ENCODE data around the gene TMED9.

Gene TMED9

DNA sequence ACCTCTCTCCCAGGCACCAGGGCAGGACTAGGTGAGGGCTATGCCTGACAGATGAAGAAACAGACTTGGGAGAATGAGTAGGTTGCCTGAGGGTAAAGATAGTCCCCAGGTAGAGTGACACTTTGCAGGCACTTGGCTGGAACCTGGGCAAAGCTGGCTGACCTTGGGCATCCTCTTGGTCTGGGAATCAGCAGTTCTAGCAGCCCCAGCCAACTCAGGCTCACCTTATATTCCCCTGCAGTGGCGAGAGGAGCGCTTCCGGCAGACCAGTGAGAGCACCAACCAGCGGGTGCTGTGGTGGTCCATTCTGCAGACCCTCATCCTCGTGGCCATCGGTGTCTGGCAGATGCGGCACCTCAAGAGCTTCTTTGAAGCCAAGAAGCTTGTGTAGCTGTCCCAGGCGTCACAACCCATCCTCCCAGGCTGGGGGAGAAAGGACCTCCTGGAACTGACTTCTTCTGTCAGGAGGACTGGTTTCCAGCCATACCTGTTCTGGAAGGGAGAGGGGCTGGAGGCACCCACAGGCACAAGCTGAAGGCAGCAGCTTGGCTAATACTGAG, 3.1 kb downstream of the TMED9 start:
- no peak for DNase-seq (ENCODE audit: insufficient read length, low spot score)
- FAIRE-seq: no peak
- TF ChIP-seq POLR2A (IDR thresholded peaks at IDR 0.05; ENCODE audit: low read depth, low read length): no peak

DNA sequence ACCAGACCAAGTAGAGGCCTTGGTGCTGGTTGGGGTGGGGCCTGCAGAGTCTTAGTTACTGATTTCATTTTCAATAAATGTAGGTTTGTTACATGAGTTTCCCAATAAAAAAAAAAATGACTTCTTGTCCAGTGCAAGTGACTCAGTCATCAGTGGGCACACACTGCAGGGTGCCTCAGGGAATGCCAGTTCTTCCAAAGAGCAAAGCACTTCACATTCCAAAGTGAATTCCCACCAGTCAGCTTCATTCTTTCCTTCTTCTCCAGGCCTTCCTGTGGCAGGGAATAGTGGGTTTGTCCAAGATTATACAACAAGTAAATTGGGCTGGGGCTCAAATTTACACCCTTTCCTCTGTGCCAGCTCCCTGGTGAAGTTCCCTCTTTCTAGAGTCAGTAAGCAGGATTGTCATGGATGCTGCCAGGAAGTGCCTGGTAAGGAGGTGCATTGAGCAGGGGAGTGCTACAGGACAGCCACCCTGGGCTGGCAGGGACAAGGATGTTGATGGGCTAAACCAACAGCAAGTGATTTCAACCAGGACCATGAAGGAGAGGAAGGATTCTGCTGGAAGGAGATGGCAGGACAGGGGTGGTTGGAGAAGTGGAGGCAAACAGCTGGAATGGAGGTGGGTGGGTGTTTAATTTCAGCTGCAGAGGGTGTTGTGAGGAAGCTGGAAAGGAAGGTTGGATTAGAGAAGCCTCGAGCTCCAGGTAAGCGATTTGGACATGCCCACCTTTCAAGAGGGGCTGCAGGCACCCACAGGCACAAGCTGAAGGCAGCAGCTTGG, 4.2 kb downstream of the TMED9 start:
- DNase-seq (ENCODE audit: insufficient read length, low spot score) (peak; percentile 60), FAIRE-seq (no peak)
- no peak for TF ChIP-seq POLR2A (IDR thresholded peaks at IDR 0.05; ENCODE audit: low read depth, low read length)

DNA sequence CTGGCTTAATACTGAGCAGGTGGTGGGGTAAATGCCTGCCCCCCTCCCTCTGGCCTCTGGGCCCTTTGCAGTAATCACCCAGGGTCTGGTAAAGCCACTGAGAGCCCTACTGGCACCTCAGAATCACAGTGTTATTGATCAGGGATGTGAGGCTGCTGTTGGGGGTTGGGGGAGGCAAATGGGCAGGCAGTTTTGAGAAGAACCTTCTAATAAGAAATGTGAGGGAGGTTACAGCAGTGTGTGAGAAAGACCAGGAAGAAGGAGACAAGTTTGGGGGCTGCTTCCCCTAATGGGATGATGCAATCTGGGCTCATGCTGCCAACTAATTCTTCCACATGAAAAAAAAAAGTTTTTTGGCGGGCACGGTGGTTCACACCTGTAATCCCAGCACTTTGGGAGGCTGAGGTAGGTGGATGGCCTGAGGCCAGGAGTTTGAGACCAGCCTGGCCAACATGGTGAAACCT, 4.8 kb downstream of the TMED9 start:
- FAIRE-seq (no peak), DNase-seq (ENCODE audit: insufficient read length, low spot score) (no peak)
- no peak for TF ChIP-seq POLR2A (IDR thresholded peaks at IDR 0.05; ENCODE audit: low read depth, low read length)

DNA sequence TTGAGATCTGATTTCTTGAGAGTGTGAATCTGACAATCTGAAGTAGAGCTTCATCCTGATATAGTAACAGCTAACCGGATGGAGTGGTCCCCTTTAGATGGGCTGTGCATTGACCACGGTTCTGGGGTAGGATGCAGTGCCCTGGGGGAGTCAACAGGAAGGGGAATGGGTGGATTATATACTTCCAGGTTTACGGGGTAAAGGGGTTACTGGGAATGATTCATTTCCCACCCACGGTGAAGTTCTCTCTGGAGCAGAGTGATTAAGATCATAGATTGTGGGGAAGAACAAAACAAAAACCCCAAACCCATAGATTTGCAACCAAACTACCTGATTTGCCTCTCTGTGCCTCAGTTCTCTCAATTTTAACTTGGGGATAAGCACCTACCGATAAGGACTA, 6.5 kb downstream of the TMED9 start:
- DNase-seq (ENCODE audit: insufficient read length, low spot score): no peak
- TF ChIP-seq POLR2A (IDR thresholded peaks at IDR 0.05; ENCODE audit: low read depth, low read length): no peak
- no peak for FAIRE-seq

DNA sequence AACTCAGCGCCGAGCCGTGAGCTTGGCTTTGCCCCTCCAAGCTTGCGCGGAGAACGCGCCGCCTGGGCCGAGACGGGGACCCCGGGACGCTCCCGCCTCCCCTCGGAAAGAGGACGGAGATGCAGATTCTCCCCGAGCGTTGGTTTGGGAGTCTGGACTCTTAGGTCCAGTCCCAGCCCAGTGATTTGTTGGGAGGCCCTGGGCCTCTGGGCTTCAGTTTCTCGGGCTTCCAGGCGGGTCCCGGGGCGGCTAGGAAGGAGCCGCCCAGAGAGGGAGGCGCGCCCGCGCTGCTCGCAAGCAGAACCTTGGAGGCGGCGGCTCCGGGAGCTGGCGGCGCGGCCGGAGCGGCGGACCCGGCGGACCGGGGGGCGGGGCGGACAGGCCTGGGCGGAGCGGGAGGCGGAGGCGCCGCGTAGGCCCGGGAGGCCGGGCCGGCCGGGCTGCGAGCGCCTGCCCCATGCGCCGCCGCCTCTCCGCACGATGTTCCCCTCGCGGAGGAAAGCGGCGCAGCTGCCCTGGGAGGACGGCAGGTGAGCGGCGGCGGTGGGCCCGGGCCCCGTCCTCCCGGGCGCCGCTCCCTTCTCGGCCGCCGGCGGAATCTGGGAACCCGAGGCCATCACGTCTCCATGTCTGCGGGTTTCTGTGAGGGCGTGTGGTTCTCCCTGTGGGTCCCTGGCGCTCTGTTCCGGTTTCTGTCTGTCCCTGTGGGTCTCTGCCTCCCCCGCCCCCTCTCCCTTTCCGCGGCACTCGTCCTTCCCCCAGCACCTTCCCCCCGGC, 7.9 kb downstream of the TMED9 start, which contains the start of gene B4GALT7:
Gene B4GALT7, plus strand, starts transcription at position 402 of the 777 bp plus-strand sequence. Its CDS starts 79 bp downstream, at position 481.
- DNase-seq (ENCODE audit: insufficient read length, low spot score): peak; percentile 69
- no peak for FAIRE-seq
- TF ChIP-seq POLR2A (IDR thresholded peaks at IDR 0.05; ENCODE audit: low read depth, low read length): peak; percentile 88

DNA sequence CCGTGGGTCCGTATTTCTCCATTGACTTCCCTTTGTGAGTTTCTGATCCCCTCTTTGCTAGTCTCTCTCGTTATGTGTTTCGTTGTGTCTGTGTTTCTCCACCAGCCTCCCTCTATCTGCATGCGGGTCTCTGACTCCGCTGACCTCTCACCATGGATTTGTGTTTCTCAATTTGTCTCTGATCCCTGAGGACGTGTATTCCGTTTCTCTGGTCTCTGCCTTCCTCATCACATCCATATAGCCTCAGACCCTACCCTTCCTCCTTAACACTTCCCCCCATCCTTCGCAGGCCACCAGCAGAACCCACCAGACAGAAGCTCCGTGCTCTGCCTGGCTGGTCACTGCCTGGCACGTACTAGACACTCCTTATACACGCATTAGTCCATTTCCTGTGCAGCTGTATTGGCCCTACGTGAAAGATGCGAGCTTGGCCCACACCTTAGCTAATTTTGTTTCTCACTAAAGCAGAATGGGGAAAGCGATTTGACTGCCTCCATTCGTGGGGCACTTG, 8.6 kb downstream of the TMED9 start:
- DNase-seq (ENCODE audit: insufficient read length, low spot score) (no peak), FAIRE-seq (no peak)
- no peak for TF ChIP-seq POLR2A (IDR thresholded peaks at IDR 0.05; ENCODE audit: low read depth, low read length)

DNA sequence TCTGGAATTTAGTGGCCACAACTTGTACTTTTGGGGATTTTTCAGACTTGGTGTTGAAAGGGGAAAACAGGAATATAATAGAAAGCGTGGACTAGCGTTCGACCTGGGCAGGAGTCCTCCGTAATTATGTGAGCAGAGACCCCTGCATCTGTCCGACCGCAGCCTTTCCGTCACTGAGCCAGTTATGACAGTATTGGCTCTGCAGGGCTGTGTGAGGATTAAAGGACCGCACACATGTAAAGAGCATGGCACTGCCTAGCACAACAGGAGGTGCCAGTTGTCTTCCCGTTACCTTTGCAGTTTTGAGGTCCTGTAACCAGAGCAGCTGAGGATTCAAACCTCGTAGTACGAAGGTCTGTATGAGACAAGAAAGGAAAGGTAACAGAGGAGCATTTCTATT, 9.1 kb downstream of the TMED9 start:
- FAIRE-seq: no peak
- TF ChIP-seq POLR2A (IDR thresholded peaks at IDR 0.05; ENCODE audit: low read depth, low read length): no peak
- no peak for DNase-seq (ENCODE audit: insufficient read length, low spot score)

DNA sequence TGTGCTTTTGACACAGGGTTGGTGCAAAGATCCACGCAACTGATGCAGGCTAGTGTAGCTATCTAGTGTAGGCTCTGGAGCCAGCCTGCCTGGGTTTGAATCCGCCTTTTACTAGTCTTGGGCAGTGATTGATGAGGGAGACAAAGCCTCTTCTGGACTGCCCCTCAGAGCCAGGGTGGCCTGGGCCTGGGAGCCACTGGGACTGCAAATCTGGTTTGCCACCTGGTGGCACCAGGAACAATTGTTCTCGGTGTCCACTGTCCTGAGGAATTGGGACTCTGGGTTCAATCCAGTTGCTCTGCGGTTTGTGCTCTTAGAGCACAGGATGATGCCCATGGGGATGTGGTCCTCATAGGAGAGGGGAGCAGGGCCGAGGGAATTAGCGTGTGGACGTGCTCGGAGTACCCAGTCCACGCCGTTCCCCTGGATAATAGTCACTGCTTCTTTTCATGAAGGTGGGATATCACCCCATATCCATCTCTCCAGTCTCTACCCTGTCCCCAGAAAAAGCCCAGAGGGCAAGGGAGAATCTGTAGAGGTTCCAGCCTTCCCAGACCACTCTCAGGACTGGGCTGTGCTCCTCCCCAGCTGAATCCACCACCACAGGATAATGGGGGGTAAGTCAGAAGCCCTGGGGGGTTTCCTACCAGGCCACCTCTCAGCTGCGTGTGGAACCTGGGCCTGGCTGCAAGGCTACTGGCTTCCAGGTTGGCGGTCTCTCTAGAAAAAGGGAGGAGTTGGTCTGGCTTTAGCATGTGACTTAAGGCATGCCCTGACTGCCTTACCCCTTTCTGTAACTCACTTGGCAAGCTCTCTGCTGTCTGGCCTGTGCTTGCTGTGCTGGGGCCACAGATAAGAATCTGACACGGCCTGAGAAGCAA, 9.8 kb downstream of the TMED9 start:
- no peak for FAIRE-seq
- TF ChIP-seq POLR2A (IDR thresholded peaks at IDR 0.05; ENCODE audit: low read depth, low read length): no peak
- DNase-seq (ENCODE audit: insufficient read length, low spot score): no peak

DNA sequence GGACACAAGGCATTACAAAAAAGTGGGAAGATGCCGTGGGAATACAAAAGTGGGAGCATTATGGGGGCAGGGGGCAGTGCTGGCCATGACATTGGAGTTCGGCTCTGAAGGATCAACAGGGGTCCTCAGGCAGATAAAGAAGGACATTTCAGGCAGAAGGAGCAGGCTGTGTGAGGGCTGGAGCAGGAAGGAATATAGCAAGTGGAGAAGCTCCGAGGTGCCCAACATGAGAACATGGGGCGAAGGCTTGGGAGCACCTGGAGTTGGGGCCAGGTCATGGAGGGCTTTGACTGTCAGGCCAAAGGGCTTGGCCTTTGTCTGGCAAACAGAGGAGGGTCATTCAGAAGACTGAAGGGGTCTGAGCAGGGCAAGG, 10.4 kb downstream of the TMED9 start:
- no peak for TF ChIP-seq POLR2A (IDR thresholded peaks at IDR 0.05; ENCODE audit: low read depth, low read length)
- no peak for FAIRE-seq
- DNase-seq (ENCODE audit: insufficient read length, low spot score): no peak

DNA sequence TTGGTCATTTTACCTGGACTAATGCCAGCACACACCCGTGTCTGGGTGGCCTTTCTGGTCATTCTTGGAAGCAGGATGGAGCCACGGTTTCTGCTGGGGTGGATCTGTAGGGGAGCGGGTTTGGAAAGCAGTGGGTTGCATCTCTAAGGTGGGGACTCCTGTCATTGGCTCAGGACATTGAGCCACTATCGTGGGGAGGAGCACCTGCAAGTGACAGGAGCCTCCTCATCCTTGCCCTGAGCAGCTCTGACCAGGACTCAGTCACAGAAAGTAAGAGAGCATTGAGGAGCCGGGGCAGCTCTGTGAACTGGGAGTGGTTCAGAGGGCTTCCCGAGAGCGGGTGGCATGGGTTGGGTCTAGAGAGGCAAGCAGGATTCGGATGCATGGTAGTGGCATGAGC, 11.6 kb downstream of the TMED9 start:
- no peak for TF ChIP-seq POLR2A (IDR thresholded peaks at IDR 0.05; ENCODE audit: low read depth, low read length)
- FAIRE-seq: no peak
- DNase-seq (ENCODE audit: insufficient read length, low spot score): no peak

DNA sequence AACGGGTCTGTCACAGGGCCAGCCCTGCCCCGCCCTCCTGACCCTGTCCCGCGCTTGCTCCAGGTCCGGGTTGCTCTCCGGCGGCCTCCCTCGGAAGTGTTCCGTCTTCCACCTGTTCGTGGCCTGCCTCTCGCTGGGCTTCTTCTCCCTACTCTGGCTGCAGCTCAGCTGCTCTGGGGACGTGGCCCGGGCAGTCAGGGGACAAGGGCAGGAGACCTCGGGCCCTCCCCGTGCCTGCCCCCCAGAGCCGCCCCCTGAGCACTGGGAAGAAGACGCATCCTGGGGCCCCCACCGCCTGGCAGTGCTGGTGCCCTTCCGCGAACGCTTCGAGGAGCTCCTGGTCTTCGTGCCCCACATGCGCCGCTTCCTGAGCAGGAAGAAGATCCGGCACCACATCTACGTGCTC, 12.1 kb downstream of the TMED9 start:
- no peak for FAIRE-seq
- no peak for DNase-seq (ENCODE audit: insufficient read length, low spot score)
- TF ChIP-seq POLR2A (IDR thresholded peaks at IDR 0.05; ENCODE audit: low read depth, low read length): no peak

DNA sequence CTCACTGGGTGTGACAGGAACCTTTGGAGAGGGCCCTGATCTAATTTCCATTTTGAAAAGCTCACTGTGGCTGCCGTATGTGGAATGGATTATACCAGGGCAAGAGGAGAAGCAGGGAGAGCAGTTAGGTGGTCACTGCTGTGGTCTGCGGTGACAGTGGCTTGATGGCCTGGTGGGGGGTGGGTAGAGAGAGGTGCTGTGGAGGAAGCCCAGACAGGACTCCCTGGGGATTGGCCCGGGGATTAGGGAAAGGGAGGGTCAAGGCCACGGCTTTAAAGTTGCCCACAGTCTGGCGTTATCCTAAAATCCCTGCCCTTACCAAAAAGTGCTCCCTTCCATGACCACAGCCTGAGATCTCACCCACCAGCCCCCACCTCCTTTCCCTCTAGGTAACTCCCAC, 12.7 kb downstream of the TMED9 start:
- DNase-seq (ENCODE audit: insufficient read length, low spot score) (no peak), FAIRE-seq (no peak)
- TF ChIP-seq POLR2A (IDR thresholded peaks at IDR 0.05; ENCODE audit: low read depth, low read length): no peak

DNA sequence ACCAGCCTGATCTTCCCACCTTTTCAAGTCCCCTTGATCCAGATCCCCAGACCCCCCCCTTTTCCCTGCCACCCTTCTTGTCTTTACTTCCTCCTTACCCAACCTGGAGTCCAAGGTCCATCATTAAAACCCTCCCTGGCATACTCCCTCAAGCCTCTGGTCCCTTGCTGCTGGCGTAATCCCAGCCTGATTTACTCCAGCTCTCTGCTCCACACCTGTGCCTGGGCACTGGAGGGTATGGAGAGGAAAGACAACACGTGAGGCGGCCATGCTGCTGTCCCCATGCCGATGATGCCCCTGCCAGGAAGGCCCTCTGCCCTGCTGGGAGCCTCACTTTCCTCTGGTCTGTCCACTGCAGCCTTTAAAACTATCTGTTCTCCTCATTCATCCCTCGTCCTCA, 13.1 kb downstream of the TMED9 start:
- TF ChIP-seq POLR2A (IDR thresholded peaks at IDR 0.05; ENCODE audit: low read depth, low read length): no peak
- DNase-seq (ENCODE audit: insufficient read length, low spot score): no peak
- no peak for FAIRE-seq
